ENCODE measurements around the gene ATF7. TPM values are rescaled to one million over a fixed set of nuclear protein-coding genes. Genes with fewer than 3 reads are reported as not detected.

Gene ATF7
- total and polyA plus RNA-seq, 2 of the 13 experiments (the other 11 are each of a cell fraction or from before 2014, with no cell fraction given) = 9.6 to 16.2 TPM

- TF ChIP-seq MTERF4 (CRISPR knock-in tag; IDR thresholded peaks at IDR 0.05) = peak; percentile 78
- no peak for TF ChIP-seq ZBTB8A (CRISPR knock-in tag; IDR thresholded peaks at IDR 0.05; ENCODE audit: borderline replicate concordance, low read depth)
- TF ChIP-seq ZNF564 (CRISPR knock-in tag; IDR thresholded peaks at IDR 0.05) = no peak
- TF ChIP-seq ZNF20 (CRISPR knock-in tag; IDR thresholded peaks at IDR 0.05) = no peak
- TF ChIP-seq ARNT (IDR thresholded peaks at IDR 0.05) = no peak
- no peak for TF ChIP-seq U2AF2 (IDR thresholded peaks at IDR 0.05; ENCODE audit: low read depth, low read length)
- no peak for TF ChIP-seq CAMTA2 (CRISPR knock-in tag; IDR thresholded peaks at IDR 0.05; ENCODE audit: borderline replicate concordance)
- no peak for TF ChIP-seq ATF6 (CRISPR knock-in tag; conservative IDR thresholded peaks at IDR 0.05)
- no peak for TF ChIP-seq MAF1 (CRISPR knock-in tag; IDR thresholded peaks at IDR 0.05; ENCODE audit: borderline replicate concordance)
- TF ChIP-seq SALL2 (CRISPR knock-in tag; IDR thresholded peaks at IDR 0.05) = peak; percentile 48; the same call in 1 of the 2 replicates
- TF ChIP-seq ZNF576 (CRISPR knock-in tag; IDR thresholded peaks at IDR 0.05) = no peak
- 0 out of 2 replicates have a peak, but pooled peaks have one; percentile 24 for TF ChIP-seq ZNF44 (CRISPR knock-in tag; IDR thresholded peaks at IDR 0.05)
- TF ChIP-seq SIN3A (IDR thresholded peaks at IDR 0.05; ENCODE audit: borderline replicate concordance, low read depth, low read length) = no peak; the same call in 1 of the 2 replicates
- TF ChIP-seq TIGD3 (CRISPR knock-in tag; IDR thresholded peaks at IDR 0.05; ENCODE audit: borderline replicate concordance) = peak; percentile 58; the same call in 1 of the 2 replicates
- TF ChIP-seq GATAD2A (CRISPR knock-in tag; IDR thresholded peaks at IDR 0.05) = peak; percentile 40; the same call in 1 of the 2 replicates
- TF ChIP-seq ARID3A (IDR thresholded peaks at IDR 0.05; ENCODE audit: low read depth, low read length) = 0 out of 2 replicates have a peak, but pooled peaks have one; percentile 12
- TF ChIP-seq POGK (CRISPR knock-in tag; conservative IDR thresholded peaks at IDR 0.05) = no peak
- TF ChIP-seq TGIF2 (CRISPR knock-in tag; IDR thresholded peaks at IDR 0.05) = no peak; the same call in 1 of the 2 replicates
- no peak for TF ChIP-seq ZNF850 (CRISPR knock-in tag; conservative IDR thresholded peaks at IDR 0.05)
- no peak for TF ChIP-seq ZKSCAN1 (IDR thresholded peaks at IDR 0.05; ENCODE audit: low read length)
Observed at GRCh38 chr12:53625946-53626701, at the start of gene ATF7 (continued).

All from HepG2 (cell line).